ENCODE results near the gene GSN.
"Not testable (repeated sequence)": the region's sequence is repeated elsewhere in the genome, so short reads cannot be mapped to it uniquely, and the experiment has no call there.

Gene GSN

GRCh38 chr9:121289772-121290370, 21.9 kb downstream of the GSN start:
- DNase-seq: no peak

- DNase-seq: not testable (repeated sequence)
These were observed 23.6 kb downstream of the GSN start for GRCh38 chr9:121291536-121291935.

GRCh38 chr9:121292051-121292450, 24.1 kb downstream of the GSN start:
- DNase-seq: no peak

- no peak for DNase-seq
These were observed 24.9 kb downstream of the GSN start for GRCh38 chr9:121292801-121293241.

- DNase-seq: no peak
These were observed 26.3 kb downstream of the GSN start for GRCh38 chr9:121294151-121294743.

GRCh38 chr9:121294866-121295661, 27.1 kb downstream of the GSN start:
- no peak for DNase-seq

- no peak for DNase-seq
These were observed 27.8 kb downstream of the GSN start for GRCh38 chr9:121295662-121296191.

GRCh38 chr9:121296213-121297127, 28.5 kb downstream of the GSN start:
- no peak for DNase-seq

- DNase-seq: no peak
These were observed 29.4 kb downstream of the GSN start for GRCh38 chr9:121297389-121297788.

- no peak for DNase-seq
These were observed 30.1 kb downstream of the GSN start for GRCh38 chr9:121298016-121298538.

GRCh38 chr9:121298689-121299466, 30.9 kb downstream of the GSN start:
- no peak for DNase-seq

- DNase-seq: no peak
These were observed 31.7 kb downstream of the GSN start for GRCh38 chr9:121299467-121300282.

- DNase-seq: no peak
These were observed 32.5 kb downstream of the GSN start for GRCh38 chr9:121300283-121301119.

- no peak for DNase-seq
These were observed 33.9 kb downstream of the GSN start for GRCh38 chr9:121301881-121302286.

- DNase-seq: no peak
These were observed 34.4 kb downstream of the GSN start for GRCh38 chr9:121302341-121302740.

GRCh38 chr9:121302786-121303185, 34.8 kb downstream of the GSN start:
- no peak for DNase-seq

- no peak for DNase-seq
These were observed 35.8 kb downstream of the GSN start for GRCh38 chr9:121303456-121304451.

- DNase-seq: no peak
These were observed 36.7 kb downstream of the GSN start for GRCh38 chr9:121304707-121305106.
